WTC11 (cell line): Measurements from ENCODE around the gene POLK. TPM values are rescaled to one million over a fixed set of nuclear protein-coding genes. Genes with fewer than 3 reads are reported as not detected.

Experiments
- CDX4 ChIP-seq: fragments of 250-450 bp; sonication (Bioruptor Pico); IDR thresholded peaks from 2 replicates; pipeline ENCODE4 v1.9.0; 2021; ENCODE audit warnings: moderate library complexity, mild to moderate bottlenecking, inconsistent platforms, borderline replicate concordance
- HMGXB4 ChIP-seq: sonication (generic); formaldehyde crosslinking; IDR thresholded peaks from 2 replicates; pipeline ENCODE4 v1.8.1; 2023; ENCODE audit warnings: mild to moderate bottlenecking, moderate library complexity, missing genetic modification reagents
- NFYB ChIP-seq: sonication (generic); formaldehyde crosslinking; conservative IDR thresholded peaks from 2 replicates; pipeline ENCODE4 v1.8.0; 2022; ENCODE audit warnings: low read depth, missing genetic modification reagents
- NR3C1 ChIP-seq: sonication (generic); formaldehyde crosslinking; conservative IDR thresholded peaks from 2 replicates; pipeline ENCODE4 v1.8.1; 2023; ENCODE audit warnings: low read depth, mild to moderate bottlenecking, missing genetic modification reagents
- RELA ChIP-seq: sonication (generic); formaldehyde crosslinking; IDR thresholded peaks from 2 replicates; pipeline ENCODE4 v1.8.1; 2022; ENCODE audit warnings: missing genetic modification reagents, mild to moderate bottlenecking, borderline replicate concordance
- TCF7 ChIP-seq: sonication (generic); formaldehyde crosslinking; IDR thresholded peaks from 2 replicates; pipeline ENCODE4 v1.8.0; 2022; ENCODE audit warnings: mild to moderate bottlenecking, low read depth, missing genetic modification reagents, moderate library complexity
- ZNF396 ChIP-seq: fragments of 250-450 bp; sonication (Bioruptor Pico); IDR thresholded peaks from 2 replicates; pipeline ENCODE4 v1.8.0; 2021; ENCODE audit warnings: mild to moderate bottlenecking, moderate library complexity, borderline replicate concordance
- ZNF423 ChIP-seq: fragments of 250-450 bp; sonication (Bioruptor Pico); IDR thresholded peaks from 2 replicates; pipeline ENCODE4 v2.1.2; 2022; ENCODE audit warnings: mild to moderate bottlenecking, moderate library complexity
- ZNF532 ChIP-seq: fragments of 250-450 bp; sonication (Bioruptor Pico); IDR thresholded peaks from 2 replicates; pipeline ENCODE4 v1.9.0; 2021; ENCODE audit warnings: mild to moderate bottlenecking, borderline replicate concordance
- total RNA-seq: library from RNA; stranded (reverse); gene quantifications from 3 replicates; pipeline ENCODE4 v1.2.3, GENCODE V29; 2021
- TF ChIP-seq, protein P1 (sequence below): sonication (generic); formaldehyde crosslinking; IDR thresholded peaks from 2 replicates; pipeline ENCODE4 v1.8.0; 2022; ENCODE audit warnings: mild to moderate bottlenecking, missing genetic modification reagents
- TF ChIP-seq, protein P2 (sequence below): sonication (generic); formaldehyde crosslinking; IDR thresholded peaks from 2 replicates; pipeline ENCODE4 v1.8.0; 2023; ENCODE audit warnings: missing genetic modification reagents
- TF ChIP-seq, protein P3 (sequence below): sonication (generic); formaldehyde crosslinking; IDR thresholded peaks from 2 replicates; pipeline ENCODE4 v1.8.1; 2023; ENCODE audit warnings: mild to moderate bottlenecking, missing genetic modification reagents, borderline replicate concordance
- TF ChIP-seq, protein P4 (sequence below): sonication (generic); formaldehyde crosslinking; IDR thresholded peaks from 2 replicates; pipeline ENCODE4 v1.8.1; 2022; ENCODE audit warnings: missing genetic modification reagents, borderline replicate concordance

The POLK gene
- total RNA-seq, 1 experiment from 2014 or later, result 7.1 TPM

DNA sequence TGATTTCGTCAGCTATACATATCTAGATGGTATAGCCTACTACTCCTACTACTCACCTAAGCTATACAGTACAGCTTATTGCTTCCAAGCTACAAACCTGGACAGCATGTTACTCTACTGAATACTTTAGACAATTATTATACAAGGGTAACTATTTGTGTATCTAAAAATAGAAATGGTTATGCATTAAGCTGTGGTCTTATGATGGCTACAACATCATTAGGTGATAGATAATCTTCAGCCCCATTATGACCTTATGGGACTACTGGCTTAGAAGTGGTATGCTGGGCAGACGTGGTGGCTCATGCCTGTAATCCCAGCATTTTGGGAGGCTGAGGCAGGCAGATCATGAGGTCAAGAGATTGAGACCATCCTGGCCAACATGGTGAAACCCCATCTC lies 40.5 kb upstream of the POLK start (continued):
- TF ChIP-seq ZNF532 (CRISPR knock-in tag) (no peak), HMGXB4 (CRISPR knock-in tag) (no peak), ZNF396 (no peak), TCF7 (CRISPR knock-in tag) (no peak), NFYB (CRISPR knock-in tag) (no peak), RELA (CRISPR knock-in tag) (no peak), NR3C1 (CRISPR knock-in tag) (no peak), CDX4 (CRISPR knock-in tag) (no peak), ZNF423 (CRISPR knock-in tag) (no peak)
- TF ChIP-seq, protein P1, sequence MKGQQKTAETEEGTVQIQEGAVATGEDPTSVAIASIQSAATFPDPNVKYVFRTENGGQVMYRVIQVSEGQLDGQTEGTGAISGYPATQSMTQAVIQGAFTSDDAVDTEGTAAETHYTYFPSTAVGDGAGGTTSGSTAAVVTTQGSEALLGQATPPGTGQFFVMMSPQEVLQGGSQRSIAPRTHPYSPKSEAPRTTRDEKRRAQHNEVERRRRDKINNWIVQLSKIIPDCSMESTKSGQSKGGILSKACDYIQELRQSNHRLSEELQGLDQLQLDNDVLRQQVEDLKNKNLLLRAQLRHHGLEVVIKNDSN (CRISPR knock-in tag), result no peak
- TF ChIP-seq, protein P2, sequence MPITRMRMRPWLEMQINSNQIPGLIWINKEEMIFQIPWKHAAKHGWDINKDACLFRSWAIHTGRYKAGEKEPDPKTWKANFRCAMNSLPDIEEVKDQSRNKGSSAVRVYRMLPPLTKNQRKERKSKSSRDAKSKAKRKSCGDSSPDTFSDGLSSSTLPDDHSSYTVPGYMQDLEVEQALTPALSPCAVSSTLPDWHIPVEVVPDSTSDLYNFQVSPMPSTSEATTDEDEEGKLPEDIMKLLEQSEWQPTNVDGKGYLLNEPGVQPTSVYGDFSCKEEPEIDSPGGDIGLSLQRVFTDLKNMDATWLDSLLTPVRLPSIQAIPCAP (CRISPR knock-in tag), result no peak
- TF ChIP-seq, protein P3, sequence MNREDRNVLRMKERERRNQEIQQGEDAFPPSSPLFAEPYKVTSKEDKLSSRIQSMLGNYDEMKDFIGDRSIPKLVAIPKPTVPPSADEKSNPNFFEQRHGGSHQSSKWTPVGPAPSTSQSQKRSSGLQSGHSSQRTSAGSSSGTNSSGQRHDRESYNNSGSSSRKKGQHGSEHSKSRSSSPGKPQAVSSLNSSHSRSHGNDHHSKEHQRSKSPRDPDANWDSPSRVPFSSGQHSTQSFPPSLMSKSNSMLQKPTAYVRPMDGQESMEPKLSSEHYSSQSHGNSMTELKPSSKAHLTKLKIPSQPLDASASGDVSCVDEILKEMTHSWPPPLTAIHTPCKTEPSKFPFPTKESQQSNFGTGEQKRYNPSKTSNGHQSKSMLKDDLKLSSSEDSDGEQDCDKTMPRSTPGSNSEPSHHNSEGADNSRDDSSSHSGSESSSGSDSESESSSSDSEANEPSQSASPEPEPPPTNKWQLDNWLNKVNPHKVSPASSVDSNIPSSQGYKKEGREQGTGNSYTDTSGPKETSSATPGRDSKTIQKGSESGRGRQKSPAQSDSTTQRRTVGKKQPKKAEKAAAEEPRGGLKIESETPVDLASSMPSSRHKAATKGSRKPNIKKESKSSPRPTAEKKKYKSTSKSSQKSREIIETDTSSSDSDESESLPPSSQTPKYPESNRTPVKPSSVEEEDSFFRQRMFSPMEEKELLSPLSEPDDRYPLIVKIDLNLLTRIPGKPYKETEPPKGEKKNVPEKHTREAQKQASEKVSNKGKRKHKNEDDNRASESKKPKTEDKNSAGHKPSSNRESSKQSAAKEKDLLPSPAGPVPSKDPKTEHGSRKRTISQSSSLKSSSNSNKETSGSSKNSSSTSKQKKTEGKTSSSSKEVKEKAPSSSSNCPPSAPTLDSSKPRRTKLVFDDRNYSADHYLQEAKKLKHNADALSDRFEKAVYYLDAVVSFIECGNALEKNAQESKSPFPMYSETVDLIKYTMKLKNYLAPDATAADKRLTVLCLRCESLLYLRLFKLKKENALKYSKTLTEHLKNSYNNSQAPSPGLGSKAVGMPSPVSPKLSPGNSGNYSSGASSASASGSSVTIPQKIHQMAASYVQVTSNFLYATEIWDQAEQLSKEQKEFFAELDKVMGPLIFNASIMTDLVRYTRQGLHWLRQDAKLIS (CRISPR knock-in tag), result no peak
- TF ChIP-seq, protein P4, sequence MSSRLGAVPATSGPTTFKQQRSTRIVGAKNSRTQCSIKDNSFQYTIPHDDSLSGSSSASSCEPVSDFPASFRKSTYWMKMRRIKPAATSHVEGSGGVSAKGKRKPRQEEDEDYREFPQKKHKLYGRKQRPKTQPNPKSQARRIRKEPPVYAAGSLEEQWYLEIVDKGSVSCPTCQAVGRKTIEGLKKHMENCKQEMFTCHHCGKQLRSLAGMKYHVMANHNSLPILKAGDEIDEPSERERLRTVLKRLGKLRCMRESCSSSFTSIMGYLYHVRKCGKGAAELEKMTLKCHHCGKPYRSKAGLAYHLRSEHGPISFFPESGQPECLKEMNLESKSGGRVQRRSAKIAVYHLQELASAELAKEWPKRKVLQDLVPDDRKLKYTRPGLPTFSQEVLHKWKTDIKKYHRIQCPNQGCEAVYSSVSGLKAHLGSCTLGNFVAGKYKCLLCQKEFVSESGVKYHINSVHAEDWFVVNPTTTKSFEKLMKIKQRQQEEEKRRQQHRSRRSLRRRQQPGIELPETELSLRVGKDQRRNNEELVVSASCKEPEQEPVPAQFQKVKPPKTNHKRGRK (CRISPR knock-in tag), result no peak
